HL-60 (cell line): Measurements from ENCODE around the gene LRP1B.

Source experiments
- CTCF ChIP-seq: IDR thresholded peaks from one replicate; pipeline ENCODE4 v1.5.1; 2011; ENCODE audit warnings: low read length, control low read depth, inconsistent platforms; ENCODE audit not compliant: insufficient read depth
- POLR2AphosphoS5 ChIP-seq: IDR thresholded peaks from 2 replicates; pipeline ENCODE4 v1.6.1; 2012; ENCODE audit warnings: low read depth
- REST ChIP-seq: IDR thresholded peaks from 2 replicates; pipeline ENCODE4 v1.6.1; 2012; ENCODE audit warnings: low read depth; ENCODE audit not compliant: insufficient replicate concordance

- TF ChIP-seq CTCF (no peak), POLR2AphosphoS5 (no peak), REST (no peak)
These were observed 1854.2 kb downstream of the LRP1B start for GRCh38 chr2:140276661-140277060.
